ENCODE data around the gene HOOK2. TPM values are rescaled to one million over a fixed set of nuclear protein-coding genes. Genes with fewer than 3 reads are reported as not detected.

Gene HOOK2
- total and polyA plus RNA-seq, 4 donors: 16.4 to 65.2 (median 32.6) TPM

DNA sequence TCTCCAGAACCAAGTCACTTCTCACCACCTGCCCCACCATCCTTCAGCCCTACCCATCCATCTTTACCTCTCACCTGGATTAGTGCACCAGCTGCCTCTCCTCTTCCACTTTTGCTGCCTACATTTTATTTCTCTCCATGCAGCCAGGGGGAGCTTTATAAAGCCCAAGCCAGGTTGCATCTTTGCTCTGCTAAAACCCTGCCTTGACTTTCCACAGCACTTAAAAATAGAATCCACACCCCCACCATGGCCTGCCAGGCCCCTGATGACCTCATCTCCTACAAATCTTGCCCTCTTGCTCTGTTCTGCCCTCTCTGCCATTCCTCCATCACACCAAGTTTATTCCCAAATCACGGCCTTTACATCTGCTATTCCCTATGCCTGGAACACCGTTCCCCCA lies 1.8 kb downstream of the HOOK2 start:
- Histone ChIP-seq H3K36me3 (ENCODE audit: control insufficient read depth, insufficient read depth, low read length) (peaks cover 26% of the 10 kb centered on the region), H3K27me3 (ENCODE audit: control insufficient read depth, insufficient read depth, low read length) (no peaks in the 10 kb centered on the region), H3K27ac (ENCODE audit: low read depth, low read length) (no peak overlapping the region), H3K9me3 (ENCODE audit: control insufficient read depth, insufficient read depth, low read length) (no peaks in the 10 kb centered on the region), H3K4me3 (ENCODE audit: low read depth, low read length) (no peak overlapping the region), H3K4me1 (ENCODE audit: control insufficient read depth, insufficient read depth, low read length) (peaks cover 33% of the 10 kb centered on the region)
- WGBS (ENCODE audit: insufficient coverage): 92% methylated on average over 2 of the region's 2 CpGs
- no peak for DNase-seq (ENCODE audit: low read depth in 4 of 6, low spot score in 6 of 6)

DNA sequence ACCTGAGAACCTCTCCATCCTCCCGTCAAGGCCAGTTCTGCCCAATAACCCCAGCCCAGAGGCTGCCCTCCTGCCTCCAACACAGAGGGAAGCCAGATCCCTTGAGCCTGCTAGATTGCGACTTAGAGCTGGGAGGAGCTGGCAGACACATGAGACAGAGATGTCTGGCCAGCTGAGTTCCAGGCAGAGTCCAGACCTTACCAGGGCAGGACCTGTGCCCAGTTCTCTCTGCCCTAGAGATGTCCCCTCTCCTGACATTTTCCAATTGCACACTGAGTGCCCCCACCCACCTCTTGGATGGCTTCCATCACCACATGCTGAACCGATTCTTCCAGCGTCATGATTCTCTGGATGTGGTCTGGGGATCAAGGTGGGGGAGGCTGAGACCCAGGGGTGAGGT lies 3.0 kb downstream of the HOOK2 start:
- WGBS (ENCODE audit: insufficient coverage): 83% methylated on average over 2 of the region's 4 CpGs

DNA sequence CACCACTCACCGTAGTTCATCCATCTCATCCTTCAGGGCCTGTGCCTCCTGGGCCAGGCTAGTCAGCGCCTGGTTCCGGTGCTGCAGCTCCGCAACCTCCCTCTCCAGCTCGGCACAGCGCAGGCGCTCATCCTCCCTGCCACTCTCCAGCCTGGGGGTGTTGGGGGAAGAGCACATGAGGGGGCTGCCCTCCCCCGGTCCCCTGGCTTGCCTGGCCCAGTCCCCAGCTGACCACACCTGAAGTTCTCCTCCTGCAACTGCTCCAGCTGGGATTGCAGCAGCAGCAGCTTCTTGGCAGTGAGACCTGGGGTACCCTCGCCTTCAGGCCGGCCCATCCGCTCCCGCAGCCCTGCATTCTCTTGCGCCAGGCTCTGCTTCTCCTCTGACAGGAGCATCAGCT lies 4.4 kb downstream of the HOOK2 start:
- Histone ChIP-seq H3K9me3 (ENCODE audit: control insufficient read depth, insufficient read depth, low read length) (no peaks in the 10 kb centered on the region), H3K27ac (ENCODE audit: low read depth, low read length) (no peak overlapping the region), H3K36me3 (ENCODE audit: control insufficient read depth, insufficient read depth, low read length) (peaks cover 44% of the 10 kb centered on the region), H3K27me3 (ENCODE audit: control insufficient read depth, insufficient read depth, low read length) (no peaks in the 10 kb centered on the region), H3K4me3 (ENCODE audit: low read depth, low read length) (no peak overlapping the region), H3K4me1 (ENCODE audit: control insufficient read depth, insufficient read depth, low read length) (peaks cover 14% of the 10 kb centered on the region)
- WGBS (ENCODE audit: insufficient coverage): 99% methylated on average over 6 of the region's 13 CpGs
- DNase-seq (ENCODE audit: low read depth in 4 of 6, low spot score in 6 of 6): no peak

More for the DNA sequence above, 3.0 kb downstream of the HOOK2 start:
- Histone ChIP-seq H3K27me3 (ENCODE audit: control insufficient read depth, insufficient read depth, low read length) (no peaks in the 10 kb centered on the region), H3K4me1 (ENCODE audit: control insufficient read depth, insufficient read depth, low read length) (peaks cover 20% of the 10 kb centered on the region), H3K27ac (ENCODE audit: low read depth, low read length) (no peak overlapping the region), H3K9me3 (ENCODE audit: control insufficient read depth, insufficient read depth, low read length) (no peaks in the 10 kb centered on the region), H3K4me3 (ENCODE audit: low read depth, low read length) (no peak overlapping the region), H3K36me3 (ENCODE audit: control insufficient read depth, insufficient read depth, low read length) (peaks cover 33% of the 10 kb centered on the region)
- DNase-seq (ENCODE audit: low read depth in 4 of 6, low spot score in 6 of 6): no peak

DNA sequence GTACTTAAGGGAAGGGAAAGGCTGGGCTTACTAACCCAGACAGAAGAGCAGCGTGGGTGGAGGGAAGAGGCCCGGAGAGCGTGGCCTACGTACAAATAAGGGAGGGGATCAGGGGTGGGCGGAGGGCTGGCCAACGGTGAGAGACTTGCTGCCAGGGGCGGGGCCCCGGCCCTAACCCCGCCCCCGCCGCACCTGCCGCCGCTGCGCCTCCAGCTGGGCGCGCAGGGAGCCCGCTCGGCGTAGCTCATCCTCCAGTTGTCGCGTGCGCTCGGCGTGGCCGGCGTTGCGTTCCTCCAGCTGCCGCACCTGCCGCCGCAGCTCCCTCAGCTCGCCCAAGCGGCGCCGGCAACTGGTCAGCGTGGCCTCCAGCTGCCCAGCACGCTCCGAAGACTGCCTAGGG lies 5.7 kb downstream of the HOOK2 start:
- peak in 1 of 6 donors; percentile 65 for DNase-seq (ENCODE audit: low read depth in 4 of 6, low spot score in 6 of 6)
- peaks cover 8% of the 10 kb centered on the region for H3K4me1 ChIP-seq (ENCODE audit: control insufficient read depth, insufficient read depth, low read length)
- H3K36me3 ChIP-seq (ENCODE audit: control insufficient read depth, insufficient read depth, low read length): peaks cover 55% of the 10 kb centered on the region
- H3K9me3 ChIP-seq (ENCODE audit: control insufficient read depth, insufficient read depth, low read length): no peaks in the 10 kb centered on the region
- H3K27me3 ChIP-seq (ENCODE audit: control insufficient read depth, insufficient read depth, low read length): no peaks in the 10 kb centered on the region
- 17% methylated on average over 37 of the region's 37 CpGs for WGBS (ENCODE audit: insufficient coverage)
- no peak overlapping the region for H3K27ac ChIP-seq (ENCODE audit: low read depth, low read length)
- no peak overlapping the region for H3K4me3 ChIP-seq (ENCODE audit: low read depth, low read length)

DNA sequence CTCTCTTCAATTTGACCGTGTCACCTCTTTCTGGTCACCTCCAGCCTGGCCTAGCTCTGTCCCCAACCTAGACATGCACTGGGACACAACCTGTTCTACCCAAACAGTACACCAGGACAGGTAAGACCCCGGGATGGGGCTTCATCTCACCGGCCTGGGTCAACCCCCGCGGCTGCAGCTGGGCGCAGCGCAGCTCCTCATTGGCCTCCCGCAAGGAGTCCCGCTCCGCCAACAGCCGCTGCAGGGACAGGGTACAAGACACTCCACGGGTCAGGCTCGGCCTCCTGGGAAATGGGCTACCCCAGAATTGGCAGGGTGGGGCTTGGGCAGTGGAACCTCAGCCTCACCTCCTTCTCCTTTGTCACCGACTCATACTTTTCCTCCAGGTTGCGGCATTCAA lies 7.7 kb downstream of the HOOK2 start:
- no peak overlapping the region for H3K4me3 ChIP-seq (ENCODE audit: low read depth, low read length)
- H3K27me3 ChIP-seq (ENCODE audit: control insufficient read depth, insufficient read depth, low read length): no peaks in the 10 kb centered on the region
- no peaks in the 10 kb centered on the region for H3K9me3 ChIP-seq (ENCODE audit: control insufficient read depth, insufficient read depth, low read length)
- H3K36me3 ChIP-seq (ENCODE audit: control insufficient read depth, insufficient read depth, low read length): peaks cover 70% of the 10 kb centered on the region
- WGBS (ENCODE audit: insufficient coverage): 92% methylated on average over 15 of the region's 15 CpGs
- H3K27ac ChIP-seq (ENCODE audit: low read depth, low read length): no peak overlapping the region
- peaks cover 3% of the 10 kb centered on the region for H3K4me1 ChIP-seq (ENCODE audit: control insufficient read depth, insufficient read depth, low read length)
- DNase-seq (ENCODE audit: low read depth in 4 of 6, low spot score in 6 of 6): no peak

DNA sequence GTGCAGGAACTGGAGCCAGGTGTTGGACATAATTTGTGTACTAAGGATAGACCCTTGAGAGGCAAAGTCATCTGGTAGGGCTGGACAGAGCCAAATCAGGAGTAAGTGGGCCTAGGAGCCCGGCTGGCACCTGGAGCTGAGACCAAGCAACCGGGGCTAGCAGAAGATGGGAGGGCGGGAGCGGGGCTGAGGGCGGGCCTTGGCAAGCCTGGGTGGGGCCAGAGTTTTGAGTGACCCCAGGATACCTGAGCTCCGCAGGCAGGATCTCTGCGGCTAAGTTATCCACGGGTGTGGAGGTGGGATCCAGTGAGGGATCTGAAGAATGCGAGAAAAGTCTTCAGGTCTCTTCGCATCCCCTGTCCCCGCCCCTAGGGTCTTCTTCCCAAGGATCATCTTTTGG lies 8.2 kb downstream of the HOOK2 start:
- no peak for DNase-seq (ENCODE audit: low read depth in 4 of 6, low spot score in 6 of 6)
- peaks cover 3% of the 10 kb centered on the region for H3K4me1 ChIP-seq (ENCODE audit: control insufficient read depth, insufficient read depth, low read length)
- H3K9me3 ChIP-seq (ENCODE audit: control insufficient read depth, insufficient read depth, low read length): no peaks in the 10 kb centered on the region
- no peak overlapping the region for H3K27ac ChIP-seq (ENCODE audit: low read depth, low read length)
- H3K4me3 ChIP-seq (ENCODE audit: low read depth, low read length): no peak overlapping the region
- no peaks in the 10 kb centered on the region for H3K27me3 ChIP-seq (ENCODE audit: control insufficient read depth, insufficient read depth, low read length)
- 90% methylated on average over 11 of the region's 11 CpGs for WGBS (ENCODE audit: insufficient coverage)
- H3K36me3 ChIP-seq (ENCODE audit: control insufficient read depth, insufficient read depth, low read length): peaks cover 72% of the 10 kb centered on the region

DNA sequence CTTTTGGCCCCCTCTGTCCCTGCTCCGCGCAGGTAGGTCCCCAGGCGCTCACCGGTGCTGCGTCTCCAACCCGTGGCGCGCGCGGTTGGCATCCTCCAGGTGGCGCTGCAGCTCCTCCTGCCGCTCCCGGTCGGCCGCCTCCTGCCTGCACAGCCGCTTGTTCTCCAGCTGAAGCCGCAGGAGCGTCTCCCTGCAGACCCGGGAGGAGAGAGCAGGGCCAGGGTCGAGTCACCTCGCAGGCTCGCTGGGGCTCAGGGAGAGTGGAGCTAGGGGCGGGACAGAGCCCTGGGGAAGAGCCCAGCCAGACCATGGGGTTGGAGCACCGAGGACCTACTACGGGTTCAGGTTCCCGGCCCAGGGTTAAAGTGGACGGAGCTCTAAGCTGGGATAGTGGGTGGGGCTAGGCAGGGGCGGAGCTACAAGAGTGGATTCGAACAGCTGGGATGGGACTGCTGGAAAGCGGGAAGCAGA lies 9.3 kb downstream of the HOOK2 start:
- WGBS (ENCODE audit: insufficient coverage): 4% methylated on average over 29 of the region's 30 CpGs
- Histone ChIP-seq H3K27me3 (ENCODE audit: control insufficient read depth, insufficient read depth, low read length) (no peaks in the 10 kb centered on the region), H3K9me3 (ENCODE audit: control insufficient read depth, insufficient read depth, low read length) (no peaks in the 10 kb centered on the region), H3K36me3 (ENCODE audit: control insufficient read depth, insufficient read depth, low read length) (peaks cover 70% of the 10 kb centered on the region), H3K4me3 (ENCODE audit: low read depth, low read length) (peak overlapping the region; percentile 51), H3K4me1 (ENCODE audit: control insufficient read depth, insufficient read depth, low read length) (peaks cover 3% of the 10 kb centered on the region), H3K27ac (ENCODE audit: low read depth, low read length) (peak overlapping the region; percentile 67)
- peak in 2 of 6 donors; percentile 86 to 87 for DNase-seq (ENCODE audit: low read depth in 4 of 6, low spot score in 6 of 6)

DNA sequence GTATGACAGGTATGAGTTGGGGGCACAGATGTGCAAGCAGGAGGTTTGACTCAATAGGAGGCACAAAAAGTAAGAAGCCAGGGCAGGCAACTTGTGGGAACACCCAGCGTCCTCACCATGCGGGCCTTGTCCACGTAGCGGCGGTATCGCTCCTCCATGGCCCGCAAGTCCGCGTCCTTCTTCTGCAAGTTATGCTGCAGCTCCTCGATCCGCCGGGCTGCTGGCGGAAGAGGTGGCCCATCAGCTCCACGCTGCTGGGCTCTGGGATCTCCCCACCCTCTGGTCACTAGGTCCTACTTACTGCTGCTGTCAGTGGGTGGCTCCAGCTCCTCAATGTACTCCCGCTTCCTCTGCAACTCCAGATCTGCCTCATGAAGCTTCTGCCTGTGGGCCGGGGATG lies 10.7 kb downstream of the HOOK2 start:
- 97% methylated on average over 16 of the region's 16 CpGs for WGBS (ENCODE audit: insufficient coverage)
- no peaks in the 10 kb centered on the region for H3K9me3 ChIP-seq (ENCODE audit: control insufficient read depth, insufficient read depth, low read length)
- H3K36me3 ChIP-seq (ENCODE audit: control insufficient read depth, insufficient read depth, low read length): peaks cover 60% of the 10 kb centered on the region
- DNase-seq (ENCODE audit: low read depth in 4 of 6, low spot score in 6 of 6): no peak
- H3K27me3 ChIP-seq (ENCODE audit: control insufficient read depth, insufficient read depth, low read length): no peaks in the 10 kb centered on the region
- H3K4me1 ChIP-seq (ENCODE audit: control insufficient read depth, insufficient read depth, low read length): peaks cover 3% of the 10 kb centered on the region
- no peak overlapping the region for H3K4me3 ChIP-seq (ENCODE audit: low read depth, low read length)
- no peak overlapping the region for H3K27ac ChIP-seq (ENCODE audit: low read depth, low read length)

DNA sequence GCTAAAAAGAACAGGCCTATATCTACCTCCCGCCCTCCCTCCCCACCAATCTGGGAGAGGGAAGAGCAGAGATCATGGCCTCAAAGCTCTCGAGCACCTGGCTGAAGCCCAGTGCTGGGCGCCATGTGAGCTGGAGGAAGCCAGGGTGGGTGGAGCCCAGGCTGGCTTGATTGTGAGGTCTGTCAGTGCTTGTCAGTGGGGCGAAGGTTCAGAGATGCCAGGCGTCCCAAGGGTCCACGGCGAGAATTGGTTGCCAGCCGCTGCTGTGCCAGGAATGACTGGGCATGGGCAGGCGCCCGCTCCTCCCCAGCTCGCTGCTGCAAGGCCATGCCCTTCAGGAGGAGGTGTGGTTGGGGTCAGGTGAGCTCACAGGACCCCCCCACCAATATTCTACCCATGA lies 12.3 kb downstream of the HOOK2 start:
- H3K9me3 ChIP-seq (ENCODE audit: control insufficient read depth, insufficient read depth, low read length): no peaks in the 10 kb centered on the region
- peaks cover 1% of the 10 kb centered on the region for H3K4me1 ChIP-seq (ENCODE audit: control insufficient read depth, insufficient read depth, low read length)
- WGBS (ENCODE audit: insufficient coverage): 97% methylated on average over 9 of the region's 11 CpGs
- no peak overlapping the region for H3K27ac ChIP-seq (ENCODE audit: low read depth, low read length)
- no peak for DNase-seq (ENCODE audit: low read depth in 4 of 6, low spot score in 6 of 6)
- no peak overlapping the region for H3K4me3 ChIP-seq (ENCODE audit: low read depth, low read length)
- H3K27me3 ChIP-seq (ENCODE audit: control insufficient read depth, insufficient read depth, low read length): no peaks in the 10 kb centered on the region
- peaks cover 60% of the 10 kb centered on the region for H3K36me3 ChIP-seq (ENCODE audit: control insufficient read depth, insufficient read depth, low read length)

DNA sequence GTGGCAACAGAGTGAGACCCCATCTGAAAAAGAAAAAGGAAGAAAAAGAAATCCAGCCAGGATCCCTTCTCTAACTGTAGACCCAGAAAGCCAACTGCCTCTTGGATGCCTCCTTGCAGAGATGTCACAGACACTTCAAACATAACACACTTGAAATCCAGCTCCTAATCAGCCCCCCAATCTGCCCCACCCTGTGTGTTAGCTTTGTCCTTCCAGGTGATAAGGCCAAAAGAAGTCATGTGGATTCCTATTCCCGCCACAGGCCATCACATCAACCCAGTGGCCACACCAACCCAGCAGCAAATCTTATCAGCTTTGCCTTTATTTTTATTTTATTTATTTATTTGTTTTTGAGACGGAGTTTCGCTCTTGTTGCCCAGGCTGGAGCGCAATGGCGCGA lies 15.7 kb downstream of the HOOK2 start:
- Histone ChIP-seq H3K4me1 (ENCODE audit: control insufficient read depth, insufficient read depth, low read length) (peaks cover 13% of the 10 kb centered on the region), H3K4me3 (ENCODE audit: low read depth, low read length) (no peak overlapping the region), H3K9me3 (ENCODE audit: control insufficient read depth, insufficient read depth, low read length) (no peaks in the 10 kb centered on the region), H3K27me3 (ENCODE audit: control insufficient read depth, insufficient read depth, low read length) (no peaks in the 10 kb centered on the region), H3K36me3 (ENCODE audit: control insufficient read depth, insufficient read depth, low read length) (peaks cover 31% of the 10 kb centered on the region), H3K27ac (ENCODE audit: low read depth, low read length) (no peak overlapping the region)
- WGBS (ENCODE audit: insufficient coverage): no CpG with 5 or more reads among the region's 6 CpGs
- no peak for DNase-seq (ENCODE audit: low read depth in 4 of 6, low spot score in 6 of 6)

All from spinal cord (tissue), 10 donors.